Measurements from ENCODE around the gene GID4.

DNA sequence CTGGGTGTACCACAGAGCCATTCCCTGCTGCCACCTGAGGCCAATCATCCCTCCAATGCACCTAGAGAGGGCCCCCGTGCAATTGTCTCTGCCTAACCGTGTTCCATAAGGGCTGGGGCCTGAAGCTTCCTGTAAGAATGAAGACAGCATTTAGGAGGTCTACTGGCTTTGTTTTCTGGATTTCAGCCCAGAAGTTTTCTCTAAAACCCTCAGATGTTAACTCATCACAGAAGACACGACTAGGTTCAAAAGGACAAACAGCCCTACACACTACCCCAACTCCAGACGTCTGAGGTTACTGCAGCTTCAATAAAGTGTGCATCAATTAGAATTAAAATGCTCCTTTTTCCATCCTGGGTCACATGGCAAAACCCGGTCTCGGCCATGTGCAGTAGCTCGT lies 37.7 kb downstream of the GID4 start:
- TF ChIP-seq, protein P1, sequence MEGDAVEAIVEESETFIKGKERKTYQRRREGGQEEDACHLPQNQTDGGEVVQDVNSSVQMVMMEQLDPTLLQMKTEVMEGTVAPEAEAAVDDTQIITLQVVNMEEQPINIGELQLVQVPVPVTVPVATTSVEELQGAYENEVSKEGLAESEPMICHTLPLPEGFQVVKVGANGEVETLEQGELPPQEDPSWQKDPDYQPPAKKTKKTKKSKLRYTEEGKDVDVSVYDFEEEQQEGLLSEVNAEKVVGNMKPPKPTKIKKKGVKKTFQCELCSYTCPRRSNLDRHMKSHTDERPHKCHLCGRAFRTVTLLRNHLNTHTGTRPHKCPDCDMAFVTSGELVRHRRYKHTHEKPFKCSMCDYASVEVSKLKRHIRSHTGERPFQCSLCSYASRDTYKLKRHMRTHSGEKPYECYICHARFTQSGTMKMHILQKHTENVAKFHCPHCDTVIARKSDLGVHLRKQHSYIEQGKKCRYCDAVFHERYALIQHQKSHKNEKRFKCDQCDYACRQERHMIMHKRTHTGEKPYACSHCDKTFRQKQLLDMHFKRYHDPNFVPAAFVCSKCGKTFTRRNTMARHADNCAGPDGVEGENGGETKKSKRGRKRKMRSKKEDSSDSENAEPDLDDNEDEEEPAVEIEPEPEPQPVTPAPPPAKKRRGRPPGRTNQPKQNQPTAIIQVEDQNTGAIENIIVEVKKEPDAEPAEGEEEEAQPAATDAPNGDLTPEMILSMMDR (IDR thresholded peaks at IDR 0.05; ENCODE audit: low read depth, low read length) = no peak
- TF ChIP-seq POLR2A (IDR thresholded peaks at IDR 0.05; ENCODE audit: extremely low read depth, insufficient read length) (no peak), MAX (IDR thresholded peaks at IDR 0.05; ENCODE audit: low read depth, low read length) (no peak), MYC (IDR thresholded peaks at IDR 0.05; ENCODE audit: low read depth, low read length) (no peak)

Measured in NB4 (cell line).